HEK293T (cell line): Measurements from ENCODE around the gene CMTM6.

Experiments used
- BHLHE40 ChIP-seq: fragments of 450-650 bp; IDR thresholded peaks from 2 replicates; pipeline ENCODE4 v1.6.1; 2016; ENCODE audit warnings: mild to moderate bottlenecking, moderate library complexity, borderline replicate concordance
- CTBP1 ChIP-seq: fragments of 450-650 bp; IDR thresholded peaks from 2 replicates; pipeline ENCODE4 v1.6.1; 2016; ENCODE audit warnings: borderline replicate concordance
- ELF4 ChIP-seq: fragments of 450-650 bp; IDR thresholded peaks from 2 replicates; pipeline ENCODE4 v1.6.1; 2017; ENCODE audit warnings: antibody characterized with exemption
- FOXA1 ChIP-seq: fragments of 450-650 bp; IDR thresholded peaks from 2 replicates; pipeline ENCODE4 v1.6.1; 2016; ENCODE audit warnings: mild to moderate bottlenecking
- FOXM1 ChIP-seq: fragments of 450-650 bp; IDR thresholded peaks from 2 replicates; pipeline ENCODE4 v1.6.1; 2017; ENCODE audit warnings: mild to moderate bottlenecking, borderline replicate concordance
- HDGF ChIP-seq: fragments of 450-650 bp; IDR thresholded peaks from 2 replicates; pipeline ENCODE4 v1.6.1; 2017; ENCODE audit warnings: antibody characterized with exemption, borderline replicate concordance
- L3MBTL2 ChIP-seq: fragments of 450-650 bp; conservative IDR thresholded peaks from 2 replicates; pipeline ENCODE4 v1.6.1; 2016; ENCODE audit warnings: mild to moderate bottlenecking
- NFRKB ChIP-seq: fragments of 450-650 bp; IDR thresholded peaks from 2 replicates; pipeline ENCODE4 v1.6.1; 2016; ENCODE audit warnings: mild to moderate bottlenecking, moderate library complexity
- PKNOX1 ChIP-seq: fragments of 450-650 bp; IDR thresholded peaks from 2 replicates; pipeline ENCODE4 v1.6.1; 2016
- SP1 ChIP-seq: fragments of 450-650 bp; IDR thresholded peaks from 2 replicates; pipeline ENCODE4 v1.6.1; 2017
- SUZ12 ChIP-seq: fragments of 450-650 bp; IDR thresholded peaks from 2 replicates; pipeline ENCODE4 v1.6.1; 2016; ENCODE audit warnings: mild to moderate bottlenecking

- TF ChIP-seq BHLHE40 (no peak), NFRKB (no peak), HDGF (no peak), ELF4 (no peak), SP1 (no peak), PKNOX1 (no peak; the same call in 1 of the 2 replicates), CTBP1 (peak; percentile 64; the same call in 1 of the 2 replicates), FOXA1 (no peak), L3MBTL2 (no peak), FOXM1 (no peak), SUZ12 (no peak)
Measured at GRCh38 chr3:32500231-32500630, 2.4 kb downstream of the CMTM6 start.
